HG02840 (cell line): Measurements from ENCODE around the gene KIN.
"Not testable (repeated sequence)": the region's sequence is repeated elsewhere in the genome, so short reads cannot be mapped to it uniquely, and the experiment has no call there.

Source experiments
- ATAC-seq: cut with Tn5 transposase; IDR thresholded peaks from one replicate; pipeline ENCODE4 v1.9.1; 2021; ENCODE audit warnings: mild to moderate bottlenecking, moderate library complexity, moderate number of reproducible peaks; ENCODE audit not compliant: unreplicated experiment, low FRiP score

The KIN gene

GRCh38 chr10:7797582-7797981, 9.8 kb upstream of the KIN start:
- no peak for ATAC-seq

GRCh38 chr10:7795605-7796004, 7.8 kb upstream of the KIN start:
- ATAC-seq, result no peak

DNA sequence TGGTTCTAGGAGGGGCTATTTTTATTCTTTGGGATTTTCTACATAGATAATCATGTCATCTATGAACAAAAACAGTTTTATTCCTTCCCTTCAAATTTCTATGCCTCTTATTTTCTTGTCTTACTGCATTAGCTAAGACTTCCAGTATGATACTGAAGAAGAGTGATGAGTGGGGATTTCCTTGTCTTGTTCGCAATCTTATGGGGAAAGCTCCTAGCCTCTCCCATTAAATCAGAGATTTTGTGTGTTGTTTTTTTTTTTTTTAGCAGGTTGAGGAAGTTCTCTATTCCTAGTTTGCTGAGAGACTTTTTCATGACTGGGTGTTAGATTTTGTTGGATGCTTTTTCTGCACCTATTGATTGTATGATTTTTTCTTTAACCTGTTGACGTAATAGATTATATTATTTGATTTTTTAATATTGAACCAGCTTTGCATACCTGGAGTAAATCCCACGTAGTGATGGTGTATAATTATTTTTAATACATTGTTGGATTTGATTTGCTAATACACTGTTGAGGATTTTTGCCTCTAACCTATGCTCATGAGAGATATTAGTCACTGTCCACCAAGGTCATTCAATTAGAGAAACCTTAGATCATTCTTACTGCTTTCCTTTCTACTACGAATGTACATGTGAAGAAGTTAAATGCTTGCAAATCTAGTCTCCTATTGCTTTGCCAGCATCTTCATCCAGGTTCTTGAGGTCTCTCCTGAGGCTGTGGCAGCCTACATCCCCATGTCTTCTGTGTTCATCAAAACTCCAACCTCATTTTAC, 6.6 kb upstream of the KIN start:
- no peak for ATAC-seq

GRCh38 chr10:7792541-7792940, 4.7 kb upstream of the KIN start:
- ATAC-seq, result no peak

DNA sequence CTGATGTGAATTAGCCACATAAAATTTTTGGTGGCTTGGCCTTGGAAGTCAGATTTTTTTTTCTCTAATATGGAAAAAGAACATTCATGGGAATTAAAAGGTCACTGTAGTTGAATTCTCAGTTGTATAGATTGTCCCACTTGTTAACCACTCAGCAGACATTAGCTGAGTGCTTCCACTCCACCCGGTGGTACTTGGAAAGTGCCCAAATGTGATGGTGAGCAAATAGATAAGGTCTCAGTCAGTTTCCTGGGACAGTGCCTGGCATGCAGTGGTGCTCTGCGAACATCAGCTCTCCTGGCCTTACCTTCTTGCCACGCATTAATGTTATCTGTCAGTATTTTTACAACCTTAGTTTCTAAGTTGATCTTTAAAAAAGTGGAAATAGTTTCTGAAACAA, 1.6 kb upstream of the KIN start:
- no peak for ATAC-seq

DNA sequence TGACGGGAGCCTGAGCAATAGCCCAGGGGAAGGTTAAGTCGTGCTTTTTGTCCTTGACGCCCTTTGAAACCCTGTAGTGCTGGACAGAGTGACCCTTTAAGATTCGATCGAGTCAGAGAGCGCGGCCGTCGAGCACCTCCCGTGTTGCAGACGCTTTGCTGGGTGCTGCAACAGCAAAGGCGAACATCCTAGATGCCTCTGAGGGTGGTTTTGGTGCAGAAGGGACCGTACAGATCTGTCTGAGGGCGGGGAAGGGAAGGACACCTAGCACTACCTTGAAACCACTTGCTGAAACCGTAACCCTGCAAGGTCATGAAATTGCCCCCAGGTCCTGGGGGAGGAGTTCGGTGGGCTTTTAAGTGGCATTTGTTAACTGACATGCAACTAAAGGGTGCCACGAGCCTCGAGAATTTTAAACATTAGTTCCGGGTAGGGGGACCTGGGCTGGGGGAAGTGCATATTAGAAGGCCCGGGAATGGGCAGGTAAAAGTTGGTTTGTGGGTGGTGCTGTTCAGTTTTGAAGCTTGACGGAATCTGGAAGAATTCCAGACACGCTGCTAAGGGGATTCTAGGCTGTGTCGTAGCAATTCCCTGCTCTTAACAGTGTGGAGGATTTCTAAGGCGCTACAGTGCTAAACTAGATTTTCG, 970 bp upstream of the KIN start:
- ATAC-seq, result peak; percentile 4

- peak; percentile 22 for ATAC-seq
Observed at GRCh38 chr10:7787150-7787856, 490 bp downstream of the KIN start.

DNA sequence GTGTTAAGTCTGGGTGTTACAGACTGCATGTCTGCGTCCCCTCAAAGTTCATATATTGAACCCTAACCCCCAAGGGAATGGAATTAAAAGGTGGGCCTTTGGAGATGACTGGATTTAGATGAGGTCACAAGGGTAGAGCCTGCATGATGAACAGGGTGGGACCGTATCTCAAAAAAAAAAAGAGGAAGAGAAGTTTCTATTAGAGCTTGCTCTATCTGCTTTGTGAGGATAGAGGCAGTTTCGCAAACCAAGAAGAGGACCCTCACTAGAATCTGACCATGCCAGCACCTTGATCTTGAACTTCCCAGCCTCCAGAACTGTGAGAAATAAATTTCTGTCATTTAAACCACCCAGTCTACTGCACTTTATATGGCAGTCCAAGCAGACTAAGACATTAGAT, 1.4 kb downstream of the KIN start:
- no peak for ATAC-seq

- ATAC-seq, result not testable (repeated sequence)
Observed at GRCh38 chr10:7782194-7782593, 5.6 kb downstream of the KIN start.

DNA sequence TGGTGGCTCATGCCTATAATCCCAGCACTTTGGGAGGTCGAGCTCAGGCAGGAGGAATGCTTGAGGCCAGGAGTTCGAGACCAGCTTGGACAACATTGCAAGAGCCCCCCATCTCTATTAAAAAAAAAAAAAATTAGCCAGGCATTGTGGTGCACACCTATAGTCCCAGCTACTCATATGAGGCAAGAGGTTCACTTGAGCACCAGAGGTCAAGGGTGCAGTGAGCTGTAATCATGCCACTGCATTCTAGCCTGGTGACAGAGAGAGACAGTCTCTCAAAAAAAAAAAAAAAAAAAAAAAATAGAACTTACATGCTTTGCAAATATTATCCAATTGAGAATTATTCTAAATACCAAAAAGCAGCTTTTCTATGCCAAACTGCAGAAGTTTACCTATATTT, 11.0 kb downstream of the KIN start:
- ATAC-seq, result no peak

DNA sequence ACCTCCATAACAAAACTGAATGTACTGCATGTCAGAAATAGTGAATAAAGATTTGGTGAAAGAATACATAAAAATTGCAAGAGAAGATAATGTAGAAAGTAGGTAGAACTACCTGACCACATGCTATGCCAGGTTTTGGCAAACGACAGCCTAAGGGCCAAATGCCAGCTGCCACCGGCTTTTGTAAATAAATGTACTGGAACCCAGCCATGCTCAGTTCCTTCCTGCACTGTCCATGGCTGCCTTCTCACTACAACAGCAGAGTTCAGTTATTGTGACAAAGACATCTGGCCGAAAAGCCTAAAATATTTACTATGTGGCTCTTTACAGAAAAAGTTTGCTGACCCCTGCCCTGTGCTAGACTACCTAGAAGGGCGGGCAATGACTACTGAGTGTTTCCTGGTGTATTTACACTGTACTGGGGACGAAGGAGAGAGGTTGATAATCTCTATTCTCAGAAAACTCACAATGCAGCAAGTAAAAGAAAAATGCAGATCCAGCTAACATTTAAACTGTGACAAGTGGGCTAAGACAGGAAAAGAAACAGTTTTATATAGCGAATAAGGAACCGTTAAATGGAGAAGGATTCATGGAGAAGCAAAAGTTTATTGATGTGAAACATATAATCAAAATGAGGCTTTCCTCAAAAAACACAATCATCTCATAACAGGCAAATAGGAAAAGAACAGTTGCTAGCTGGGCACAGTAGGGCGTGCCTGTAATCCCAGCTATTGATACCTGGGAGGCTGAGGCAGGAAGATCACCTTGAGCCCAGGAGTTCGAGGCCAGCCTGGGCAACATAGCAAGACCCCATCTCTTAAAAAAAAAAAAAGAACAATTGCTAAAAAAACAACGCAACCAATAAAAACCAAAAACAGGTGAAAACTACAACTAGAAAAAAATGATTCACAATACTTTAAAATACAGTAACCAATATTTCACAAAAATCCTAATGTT, 13.7 kb downstream of the KIN start:
- ATAC-seq, result no peak

GRCh38 chr10:7768417-7768816, 19.4 kb downstream of the KIN start:
- ATAC-seq, result no peak

GRCh38 chr10:7767209-7767608, 20.6 kb downstream of the KIN start:
- ATAC-seq, result no peak

GRCh38 chr10:7766241-7766640, 21.6 kb downstream of the KIN start:
- ATAC-seq, result no peak

- ATAC-seq, result no peak
Observed at GRCh38 chr10:7763929-7764328, 23.9 kb downstream of the KIN start.

DNA sequence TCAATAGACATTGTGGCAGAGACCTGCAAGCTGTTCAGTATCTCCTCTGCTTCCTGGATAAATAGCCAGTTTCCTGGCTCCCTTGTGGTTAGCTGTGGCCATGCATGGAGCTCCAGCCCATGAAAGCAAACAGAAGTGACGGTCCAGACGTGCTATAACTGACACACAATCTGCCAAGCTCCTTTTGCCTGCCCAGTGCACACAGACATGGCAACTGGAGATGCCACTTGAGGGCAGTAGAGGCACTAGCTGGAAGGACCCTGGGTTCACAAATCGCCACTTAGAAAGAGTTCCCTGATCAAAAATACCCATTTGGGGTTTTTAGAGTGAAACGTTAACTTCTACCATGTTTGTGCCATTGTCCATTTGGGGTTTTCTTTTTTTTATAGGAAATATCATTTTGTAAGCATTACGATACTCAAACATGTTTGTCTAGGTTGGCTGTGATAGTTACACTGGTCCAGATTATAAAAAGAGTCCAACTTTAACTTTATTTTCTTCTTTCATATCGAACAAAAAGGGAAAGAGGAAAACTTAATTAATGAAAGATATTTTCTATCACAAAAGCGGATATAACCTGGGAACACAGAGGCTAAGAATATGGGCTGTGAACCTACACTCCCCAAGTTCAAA, 31.3 kb downstream of the KIN start:
- ATAC-seq, result no peak

DNA sequence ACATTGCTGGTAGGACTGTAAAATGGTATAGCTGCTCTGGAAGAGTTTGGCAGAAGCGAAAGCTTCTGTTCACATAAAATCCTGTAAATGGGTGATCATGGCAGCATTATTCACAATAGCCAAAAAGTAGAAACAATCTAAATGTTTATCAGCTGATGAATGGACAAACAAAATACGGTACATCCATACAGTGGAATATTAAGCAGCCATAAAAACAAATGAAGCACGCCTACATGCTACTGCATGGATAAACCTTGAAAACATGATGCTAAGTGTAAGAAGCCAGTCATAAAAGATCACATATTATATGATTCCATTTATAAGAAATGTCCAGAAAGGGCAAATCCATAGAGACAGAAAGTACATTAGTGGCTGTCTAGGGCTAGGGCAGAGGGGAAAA, 32.7 kb downstream of the KIN start:
- ATAC-seq, result no peak

DNA sequence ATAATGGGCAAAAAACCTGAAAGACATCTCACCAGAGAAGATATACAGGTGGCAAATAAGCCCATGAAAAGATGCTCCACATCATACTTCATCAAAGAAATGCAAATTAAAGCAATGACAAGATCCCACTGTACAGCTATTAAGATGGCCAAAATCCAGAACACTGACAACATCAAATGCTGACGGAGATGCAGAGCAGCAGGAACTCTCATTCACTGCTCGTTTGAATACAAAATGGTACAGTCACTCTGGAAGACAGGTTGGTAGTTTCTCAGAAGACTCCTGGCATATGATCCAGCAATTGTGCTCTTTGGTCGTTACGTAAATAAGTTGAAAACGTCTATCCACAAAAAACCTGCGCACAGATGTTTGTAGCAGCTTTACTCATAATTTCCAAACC, 35.5 kb downstream of the KIN start:
- no peak for ATAC-seq

GRCh38 chr10:7750222-7750621, 37.6 kb downstream of the KIN start:
- no peak for ATAC-seq

DNA sequence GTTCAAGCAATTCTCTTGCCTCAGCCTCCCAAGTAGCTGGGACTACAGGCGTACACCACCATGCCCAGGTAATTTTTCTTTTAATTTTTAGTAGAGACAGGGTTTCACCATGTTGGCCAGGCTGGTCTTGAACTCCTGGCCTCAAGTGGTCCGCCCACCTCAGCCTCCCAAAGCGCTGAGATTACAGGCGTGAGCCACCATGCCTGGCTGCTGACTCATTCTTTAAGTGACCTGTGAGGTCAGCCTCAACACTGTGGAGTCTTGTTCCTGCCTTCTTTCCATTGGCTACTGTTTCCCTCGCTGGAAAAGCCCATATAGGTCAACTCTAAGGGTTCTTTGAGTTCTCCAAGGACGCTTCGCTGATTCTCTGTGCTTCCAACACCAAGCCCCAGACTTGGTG, 39.2 kb downstream of the KIN start:
- not testable (repeated sequence) for ATAC-seq
